Neutrophil (primary cell): Measurements from ENCODE around the gene TDRD10.

ENCODE experiments used
- H3K27ac ChIP-seq: fragments of 200-600 bp; sonication (generic); 2 replicates; pipeline ENCODE4 v1.5.1; 2016; ENCODE audit warnings: mild to moderate bottlenecking, moderate library complexity
- H3K27me3 ChIP-seq: fragments of 200-600 bp; sonication (generic); 2 replicates; pipeline ENCODE4 v1.6.0; 2016; ENCODE audit warnings: mild to moderate bottlenecking
- H3K36me3 ChIP-seq: fragments of 200-600 bp; sonication (generic); 2 replicates; pipeline ENCODE4 v1.5.1; 2017
- H3K4me1 ChIP-seq, 2 experiments: fragments of 200-600 bp in 1 of 2; sonication (generic) in 1 of 2; 1 replicate in 1 of 2; 2 replicates in 1 of 2; pipeline versions ENCODE4 v1.5.1 to v1.6.1; 2013 to 2016; ENCODE audit warnings: low read depth in 1 of 2, low read length in 1 of 2, mild to moderate bottlenecking in 1 of 2, moderate library complexity in 1 of 2; ENCODE audit not compliant: control insufficient read depth in 1 of 2, insufficient read depth in 1 of 2
- H3K4me3 ChIP-seq, 2 experiments: fragments of 200-600 bp in 1 of 2; sonication (generic) in 1 of 2; 1 replicate in 1 of 2; 2 replicates in 1 of 2; pipeline ENCODE4 v1.5.1; 2013 to 2016; ENCODE audit warnings: low read depth in 1 of 2, low read length in 1 of 2, mild to moderate bottlenecking in 1 of 2, moderate library complexity in 1 of 2
- H3K9me3 ChIP-seq: fragments of 200-600 bp; sonication (generic); 2 replicates; pipeline ENCODE4 v1.5.1; 2016
- TF ChIP-seq, protein P1 (sequence below): fragments of 200-600 bp; sonication (generic); IDR thresholded peaks from 2 replicates; pipeline ENCODE4 v1.5.1; 2016; ENCODE audit warnings: antibody characterized with exemption

Gene TDRD10

GRCh38 chr1:154591206-154591605 lies 89.2 kb downstream of the TDRD10 start:
- Histone ChIP-seq H3K4me3 (no peak overlapping the region), H3K36me3 (peaks cover 100% of the 10 kb centered on the region), H3K27me3 (no peaks in the 10 kb centered on the region), H3K27ac (no peak overlapping the region), H3K4me1 (no peaks in the 10 kb centered on the region), H3K9me3 (peaks cover 3% of the 10 kb centered on the region)
- TF ChIP-seq, protein P1, sequence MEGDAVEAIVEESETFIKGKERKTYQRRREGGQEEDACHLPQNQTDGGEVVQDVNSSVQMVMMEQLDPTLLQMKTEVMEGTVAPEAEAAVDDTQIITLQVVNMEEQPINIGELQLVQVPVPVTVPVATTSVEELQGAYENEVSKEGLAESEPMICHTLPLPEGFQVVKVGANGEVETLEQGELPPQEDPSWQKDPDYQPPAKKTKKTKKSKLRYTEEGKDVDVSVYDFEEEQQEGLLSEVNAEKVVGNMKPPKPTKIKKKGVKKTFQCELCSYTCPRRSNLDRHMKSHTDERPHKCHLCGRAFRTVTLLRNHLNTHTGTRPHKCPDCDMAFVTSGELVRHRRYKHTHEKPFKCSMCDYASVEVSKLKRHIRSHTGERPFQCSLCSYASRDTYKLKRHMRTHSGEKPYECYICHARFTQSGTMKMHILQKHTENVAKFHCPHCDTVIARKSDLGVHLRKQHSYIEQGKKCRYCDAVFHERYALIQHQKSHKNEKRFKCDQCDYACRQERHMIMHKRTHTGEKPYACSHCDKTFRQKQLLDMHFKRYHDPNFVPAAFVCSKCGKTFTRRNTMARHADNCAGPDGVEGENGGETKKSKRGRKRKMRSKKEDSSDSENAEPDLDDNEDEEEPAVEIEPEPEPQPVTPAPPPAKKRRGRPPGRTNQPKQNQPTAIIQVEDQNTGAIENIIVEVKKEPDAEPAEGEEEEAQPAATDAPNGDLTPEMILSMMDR, result no peak

- Histone ChIP-seq H3K27me3 (no peaks in the 10 kb centered on the region), H3K4me1 (no peaks in the 10 kb centered on the region), H3K9me3 (peaks cover 3% of the 10 kb centered on the region), H3K4me3 (no peak overlapping the region), H3K27ac (peak overlapping the region; percentile 58), H3K36me3 (peaks cover 100% of the 10 kb centered on the region)
- TF ChIP-seq, protein P1, result no peak
These were observed 91.4 kb downstream of the TDRD10 start for GRCh38 chr1:154593390-154593789.

GRCh38 chr1:154594811-154595210 lies 92.8 kb downstream of the TDRD10 start:
- Histone ChIP-seq H3K36me3 (peaks cover 100% of the 10 kb centered on the region), H3K27ac (no peak overlapping the region), H3K4me3 (no peak overlapping the region)

DNA sequence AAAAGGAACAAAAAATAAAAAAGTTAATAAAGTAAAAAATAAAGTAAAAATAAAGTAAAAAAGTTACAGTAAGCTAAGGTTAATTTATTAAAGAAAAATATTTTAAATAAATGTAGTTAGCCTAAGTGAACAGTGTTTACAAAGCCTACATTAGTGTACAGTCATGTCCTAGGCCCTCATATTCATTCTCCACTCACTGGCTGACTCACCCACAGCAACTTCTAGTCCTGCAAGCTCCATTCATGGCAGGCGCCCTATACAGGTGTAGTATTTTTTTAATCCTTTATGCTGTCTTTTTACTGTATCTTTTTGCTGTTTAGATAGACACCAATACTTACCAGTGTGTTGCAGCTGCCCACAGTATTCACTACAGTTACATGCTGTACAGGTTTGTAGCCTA lies 93.6 kb downstream of the TDRD10 start:
- peaks cover 100% of the 10 kb centered on the region for H3K36me3 ChIP-seq
- TF ChIP-seq, protein P1, result no peak
- no peak overlapping the region for H3K27ac ChIP-seq
- no peaks in the 10 kb centered on the region for H3K27me3 ChIP-seq
- H3K4me3 ChIP-seq, result no peak overlapping the region
- no peaks in the 10 kb centered on the region for H3K9me3 ChIP-seq
- H3K4me1 ChIP-seq, result peaks cover 0 to 5% of the 10 kb centered on the region in 2 experiments

More at GRCh38 chr1:154594811-154595210, 92.8 kb downstream of the TDRD10 start:
- H3K9me3 ChIP-seq, result no peaks in the 10 kb centered on the region
- no peaks in the 10 kb centered on the region for H3K27me3 ChIP-seq
- TF ChIP-seq, protein P1, result no peak
- peaks cover 0 to 2% of the 10 kb centered on the region in 2 experiments for H3K4me1 ChIP-seq
